Activated B cell treated with CpG ODN at 0.5 μM for 24 hours (primary cell): Measurements from ENCODE around the gene ALG8. TPM values are rescaled to one million over a fixed set of nuclear protein-coding genes. Genes with fewer than 3 reads are reported as not detected.

ENCODE experiments used
- ATAC-seq: fragments of 200-7000 bp; cut with Tn5 transposase; one replicate; pipeline ENCODE4 v1.10.0; 2021; ENCODE audit warnings: low read depth, mild to moderate bottlenecking, moderate library complexity
- CTCF ChIA-PET: fragments of 350-600 bp; sonication (Branson Sonifier 250); formaldehyde crosslinking; loops from one replicate; lab custom pipeline; 2021; ENCODE audit warnings: antibody characterized with exemption; lab: Charles Lee
- POLR2A ChIA-PET: fragments of 350-600 bp; sonication (Branson Sonifier 250); formaldehyde crosslinking; loops from one replicate; lab custom pipeline; 2021; ENCODE audit warnings: antibody characterized with exemption; lab: Charles Lee
- DNase-seq: peaks from one replicate; pipeline ENCODE4 v3.0.0; 2022
- H3K27ac Mint-ChIP-seq: one replicate; pipeline ENCODE4 v1.8.0; 2020; ENCODE audit warnings: mixed read lengths
- H3K27me3 Mint-ChIP-seq: one replicate; pipeline ENCODE4 v1.8.0; 2021; ENCODE audit warnings: mixed read lengths
- H3K36me3 Mint-ChIP-seq: one replicate; pipeline ENCODE4 v1.8.0; 2021; ENCODE audit warnings: low read depth, mixed read lengths
- H3K4me1 Mint-ChIP-seq: one replicate; pipeline ENCODE4 v1.8.0; 2021; ENCODE audit warnings: mixed read lengths
- H3K4me3 Mint-ChIP-seq: one replicate; pipeline ENCODE4 v1.8.0; 2020; ENCODE audit warnings: mild to moderate bottlenecking, mixed read lengths
- H3K9me3 Mint-ChIP-seq: one replicate; pipeline ENCODE4 v1.8.0; 2020; ENCODE audit warnings: mixed read lengths
- CTCF ChIP-seq: fragments of 200-600 bp; IDR thresholded peaks from one replicate; pipeline ENCODE4 v1.8.0; 2022; ENCODE audit warnings: antibody characterized with exemption, mild to moderate bottlenecking
- intact Hi-C: fragments of 100-400 bp; cut with micrococcal nuclease; formaldehyde crosslinking; loops from one replicate; pipeline ENCODE4 v1.15.1; 2024
- total RNA-seq: library from RNA; stranded (reverse); gene quantifications from 2 replicates; pipeline ENCODE4 v1.2.3, GENCODE V29; 2022

The ALG8 gene
- total RNA-seq, 1 donor from 2014 or later = 46.0 TPM

GRCh38 chr11:78057462-78058055 is 81.9 kb downstream of the ALG8 start:
- no peak overlapping the region for H3K27ac Mint-ChIP-seq
- no peak overlapping the region for H3K4me3 Mint-ChIP-seq
- H3K36me3 Mint-ChIP-seq = no peaks in the 10 kb centered on the region
- TF ChIP-seq CTCF = no peak
- H3K9me3 Mint-ChIP-seq = no peaks in the 10 kb centered on the region
- no peaks in the 10 kb centered on the region for H3K27me3 Mint-ChIP-seq
- CTCF ChIA-PET = no interaction called here
- intact Hi-C loops = no loop called here
- ATAC-seq = no peak
- H3K4me1 Mint-ChIP-seq = no peaks in the 10 kb centered on the region
- DNase-seq = no peak
- POLR2A ChIA-PET = no interaction called here

GRCh38 chr11:78056093-78056492 is 83.3 kb downstream of the ALG8 start:
- ATAC-seq (no peak), DNase-seq (no peak)
- Mint-ChIP-seq H3K9me3 (no peaks in the 10 kb centered on the region), H3K4me1 (no peaks in the 10 kb centered on the region), H3K27me3 (no peaks in the 10 kb centered on the region), H3K27ac (no peak overlapping the region), H3K36me3 (no peaks in the 10 kb centered on the region), H3K4me3 (no peak overlapping the region)
- POLR2A ChIA-PET = no interaction called here
- CTCF ChIA-PET = no interaction called here
- intact Hi-C loops = no loop called here
- no peak for TF ChIP-seq CTCF

- H3K4me3 Mint-ChIP-seq = no peak overlapping the region
- H3K9me3 Mint-ChIP-seq = no peaks in the 10 kb centered on the region
- DNase-seq (no peak), ATAC-seq (no peak)
- H3K4me1 Mint-ChIP-seq = no peaks in the 10 kb centered on the region
- TF ChIP-seq CTCF = no peak
- H3K27me3 Mint-ChIP-seq = no peaks in the 10 kb centered on the region
- intact Hi-C loops = no loop called here
- H3K27ac Mint-ChIP-seq = no peak overlapping the region
- no peaks in the 10 kb centered on the region for H3K36me3 Mint-ChIP-seq
- CTCF ChIA-PET = interaction anchor here (1.3 kb wide), 1 partner anchor 11 kb away, joined by 4 read pairs; no protein-coding TSS in a partner anchor
- POLR2A ChIA-PET = no interaction called here
Observed at GRCh38 chr11:78054971-78055370, 84.5 kb downstream of the ALG8 start.

- TF ChIP-seq CTCF = no peak
- ATAC-seq (no peak), DNase-seq (no peak)
- intact Hi-C loops = no loop called here
- ChIA-PET CTCF (no interaction called here), POLR2A (interaction anchor here (0.6 kb wide), 1 partner anchor 28 kb away, joined by 3 read pairs; no protein-coding TSS in a partner anchor)
- Mint-ChIP-seq H3K36me3 (no peaks in the 10 kb centered on the region), H3K27ac (no peak overlapping the region), H3K27me3 (no peaks in the 10 kb centered on the region), H3K4me3 (no peak overlapping the region), H3K9me3 (no peaks in the 10 kb centered on the region), H3K4me1 (no peaks in the 10 kb centered on the region)
Observed at GRCh38 chr11:78050964-78051831, 88.2 kb downstream of the ALG8 start.

Other genes starting within 250 kb of the ALG8 start
- 61.8 and 62.3 TPM in 2 replicates for gene INTS4, start 145.0 kb downstream of the ALG8 start, total RNA-seq
- 0.20 and 0.22 TPM in 2 replicates for gene KCTD14, start 116.3 kb downstream of the ALG8 start, total RNA-seq
- not detected in 2 replicates for gene THRSP, start 75.8 kb downstream of the ALG8 start, total RNA-seq
- gene NDUFC2, start 59.8 kb downstream of the ALG8 start, total RNA-seq = 83.5 and 88.4 TPM in 2 replicates
- 3.2 and 3.5 TPM in 2 replicates for gene KCTD21, start 49.0 kb upstream of the ALG8 start, total RNA-seq
- 3.5 and 4.9 TPM in 2 replicates for gene USP35, start 49.3 kb upstream of the ALG8 start, total RNA-seq